ENCODE measurements around the gene PLD1.
"Not testable (repeated sequence)": the region's sequence is repeated elsewhere in the genome, so short reads cannot be mapped to it uniquely, and the experiment has no call there.

Gene PLD1

GRCh38 chr3:171563298-171563697 lies 247.0 kb downstream of the PLD1 start:
- TF ChIP-seq CTCF (IDR thresholded peaks at IDR 0.05; ENCODE audit: control extremely low read depth, extremely low read depth, low read depth, missing control alignments), result no peak
- no peak for DNase-seq (ENCODE audit: extremely low spot score)
- CTCF ChIA-PET, result interaction anchor here (1.3 to 6.2 kb wide), 5 partner anchors 356 to 601 kb away, joined by 3 to 75 read pairs (median 25); no protein-coding TSS in a partner anchor
- POLR2A ChIA-PET, result no interaction called here

GRCh38 chr3:171562459-171562858 lies 247.8 kb downstream of the PLD1 start:
- DNase-seq (ENCODE audit: extremely low spot score); POLR2A ChIA-PET: not testable (repeated sequence)
- CTCF ChIA-PET, result interaction anchor here (0.7 to 6.2 kb wide), 4 partner anchors 12 to 601 kb away, joined by 3 to 75 read pairs (median 4); no protein-coding TSS in a partner anchor

GRCh38 chr3:171561596-171562323 lies 248.5 kb downstream of the PLD1 start:
- no peak for DNase-seq (ENCODE audit: extremely low spot score)
- TF ChIP-seq CTCF (IDR thresholded peaks at IDR 0.05; ENCODE audit: control extremely low read depth, extremely low read depth, low read depth, missing control alignments), result no peak
- ChIA-PET POLR2A (no interaction called here), CTCF (interaction anchor here (0.7 to 6.2 kb wide), 3 partner anchors 11 to 600 kb away, joined by 3 to 75 read pairs (median 3); no protein-coding TSS in a partner anchor)

- no peak for TF ChIP-seq CTCF (IDR thresholded peaks at IDR 0.05; ENCODE audit: control extremely low read depth, extremely low read depth, low read depth, missing control alignments)
- ChIA-PET POLR2A (no interaction called here), CTCF (no interaction called here)
- no peak for DNase-seq (ENCODE audit: extremely low spot score)
Measured at GRCh38 chr3:171559586-171559985, 250.7 kb downstream of the PLD1 start.

GRCh38 chr3:171558188-171558696 lies 252.0 kb downstream of the PLD1 start:
- DNase-seq (ENCODE audit: extremely low spot score), result no peak
- ChIA-PET POLR2A (no interaction called here), CTCF (interaction anchor here (1.3 to 2.3 kb wide), 3 partner anchors 8 to 395 kb away, joined by 3 to 14 read pairs (median 8); no protein-coding TSS in a partner anchor)
- no peak for TF ChIP-seq CTCF (IDR thresholded peaks at IDR 0.05; ENCODE audit: control extremely low read depth, extremely low read depth, low read depth, missing control alignments)

- TF ChIP-seq CTCF (IDR thresholded peaks at IDR 0.05; ENCODE audit: control extremely low read depth, extremely low read depth, low read depth, missing control alignments), result no peak
- no peak for DNase-seq (ENCODE audit: extremely low spot score)
- ChIA-PET POLR2A (no interaction called here), CTCF (interaction anchor here (1.9 to 2.3 kb wide), 2 partner anchors 8 to 9 kb away, joined by 8 to 14 read pairs; no protein-coding TSS in a partner anchor)
Measured at GRCh38 chr3:171557173-171557572, 253.1 kb downstream of the PLD1 start.

- CTCF ChIA-PET, result interaction anchor here (1.9 to 2.3 kb wide), 2 partner anchors 8 to 10 kb away, joined by 8 to 14 read pairs; no protein-coding TSS in a partner anchor
- POLR2A ChIA-PET, result interaction anchor here (0.6 kb wide), 1 partner anchor 46 kb away, joined by 12 read pairs; no protein-coding TSS in a partner anchor
- DNase-seq (ENCODE audit: extremely low spot score), result no peak
- TF ChIP-seq CTCF (IDR thresholded peaks at IDR 0.05; ENCODE audit: control extremely low read depth, extremely low read depth, low read depth, missing control alignments), result no peak
Measured at GRCh38 chr3:171556574-171557145, 253.6 kb downstream of the PLD1 start.

All from GM10248 (cell line).